ENCODE results near the gene NAT16.

DNA sequence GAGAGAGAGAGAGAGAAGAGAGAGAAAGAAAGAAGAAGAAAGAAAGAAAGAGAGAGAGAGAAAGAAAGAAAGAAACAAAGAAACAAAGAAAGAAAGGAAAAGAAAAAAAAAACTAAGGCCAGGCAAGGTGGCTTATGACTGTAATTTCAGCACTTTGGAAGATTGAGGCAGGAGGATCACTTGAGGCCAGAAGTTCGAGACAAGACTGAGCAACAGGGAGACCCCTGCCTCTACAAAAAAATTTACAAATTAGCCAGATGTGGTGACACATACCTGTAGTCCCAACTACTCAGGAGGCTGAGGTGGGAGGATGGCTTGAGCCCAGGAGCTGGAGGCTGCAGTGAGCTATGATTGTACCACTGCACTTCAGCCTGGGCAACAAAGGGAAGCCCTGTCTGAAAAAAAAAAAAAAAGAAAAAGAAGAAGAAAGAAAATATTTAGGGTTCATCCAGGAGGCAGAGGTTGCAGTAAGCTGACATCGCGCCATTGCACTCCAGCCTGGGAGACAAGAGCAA, 50.4 kb downstream of the NAT16 start:
- no peak for TF ChIP-seq TAF1 (IDR thresholded peaks at IDR 0.05; ENCODE audit: low read depth, low read length)
- TF ChIP-seq POLR2A (IDR thresholded peaks at IDR 0.05; ENCODE audit: low read depth, low read length), result no peak
- no peak for TF ChIP-seq POLR2AphosphoS5 (IDR thresholded peaks at IDR 0.05; ENCODE audit: low read depth, low read length)
- TF ChIP-seq POU2F2 (IDR thresholded peaks at IDR 0.05; ENCODE audit: low read depth, low read length), result no peak
- no peak for TF ChIP-seq SPI1 (IDR thresholded peaks at IDR 0.05; ENCODE audit: low read depth, low read length)
